ENCODE results near the gene CRYL1.

DNA sequence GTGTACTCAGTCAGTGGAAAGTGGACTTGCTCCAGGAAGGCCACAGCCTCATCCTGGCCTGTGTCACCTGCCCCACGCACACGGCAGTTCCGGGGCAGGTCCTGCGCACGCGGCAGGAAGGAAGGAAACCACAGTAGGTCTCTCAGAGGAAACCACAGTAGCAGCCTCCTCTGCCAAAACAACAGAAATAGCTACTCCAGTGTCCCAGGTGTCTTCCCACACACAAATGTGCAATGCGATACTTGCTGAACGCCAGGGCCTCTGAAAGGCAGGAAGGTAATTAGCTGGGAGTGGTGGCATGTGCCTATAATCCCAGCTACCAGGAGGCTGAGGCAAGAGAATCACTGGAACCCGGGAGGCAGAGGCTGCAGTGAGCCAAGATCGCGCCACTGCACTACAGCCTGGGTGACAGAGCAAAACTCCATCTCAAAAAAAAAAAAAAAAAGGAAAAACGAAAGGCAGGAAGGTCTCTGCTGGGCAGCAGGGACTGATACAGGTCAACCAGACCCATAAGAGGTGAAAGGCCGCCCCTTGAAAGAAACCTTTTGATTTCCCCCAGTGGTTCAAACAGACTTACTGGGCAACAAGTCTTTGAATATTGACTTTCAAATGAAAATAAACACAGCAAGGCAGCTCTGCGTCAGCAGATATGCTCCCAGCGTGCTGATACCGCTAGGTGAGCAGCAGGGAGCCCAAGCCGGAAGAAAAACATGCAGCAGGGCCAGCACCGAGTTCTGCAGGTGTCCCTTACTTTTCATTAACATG is 49.5 kb downstream of the CRYL1 start:
- TF ChIP-seq, protein P1, sequence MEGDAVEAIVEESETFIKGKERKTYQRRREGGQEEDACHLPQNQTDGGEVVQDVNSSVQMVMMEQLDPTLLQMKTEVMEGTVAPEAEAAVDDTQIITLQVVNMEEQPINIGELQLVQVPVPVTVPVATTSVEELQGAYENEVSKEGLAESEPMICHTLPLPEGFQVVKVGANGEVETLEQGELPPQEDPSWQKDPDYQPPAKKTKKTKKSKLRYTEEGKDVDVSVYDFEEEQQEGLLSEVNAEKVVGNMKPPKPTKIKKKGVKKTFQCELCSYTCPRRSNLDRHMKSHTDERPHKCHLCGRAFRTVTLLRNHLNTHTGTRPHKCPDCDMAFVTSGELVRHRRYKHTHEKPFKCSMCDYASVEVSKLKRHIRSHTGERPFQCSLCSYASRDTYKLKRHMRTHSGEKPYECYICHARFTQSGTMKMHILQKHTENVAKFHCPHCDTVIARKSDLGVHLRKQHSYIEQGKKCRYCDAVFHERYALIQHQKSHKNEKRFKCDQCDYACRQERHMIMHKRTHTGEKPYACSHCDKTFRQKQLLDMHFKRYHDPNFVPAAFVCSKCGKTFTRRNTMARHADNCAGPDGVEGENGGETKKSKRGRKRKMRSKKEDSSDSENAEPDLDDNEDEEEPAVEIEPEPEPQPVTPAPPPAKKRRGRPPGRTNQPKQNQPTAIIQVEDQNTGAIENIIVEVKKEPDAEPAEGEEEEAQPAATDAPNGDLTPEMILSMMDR (IDR thresholded peaks at IDR 0.05), result no peak
- TF ChIP-seq POLR2A (IDR thresholded peaks at IDR 0.05), result no peak
- no peak for TF ChIP-seq EP300 (IDR thresholded peaks at IDR 0.05)
- TF ChIP-seq POLR2AphosphoS5 (IDR thresholded peaks at IDR 0.05), result no peak

Data from sigmoid colon (tissue), 4 donors.